SH-SY5Y (cell line): ENCODE measurements around the gene PLEKHG4B.

Experiments used
- GATA2 ChIP-seq: IDR thresholded peaks from 2 replicates; pipeline ENCODE4 v1.6.1; 2011; ENCODE audit warnings: mild to moderate bottlenecking, low read depth, low read length
- GATA3 ChIP-seq: IDR thresholded peaks from 2 replicates; pipeline ENCODE4 v1.6.1; 2011; ENCODE audit warnings: low read depth, mild to moderate bottlenecking, low read length, moderate library complexity

DNA sequence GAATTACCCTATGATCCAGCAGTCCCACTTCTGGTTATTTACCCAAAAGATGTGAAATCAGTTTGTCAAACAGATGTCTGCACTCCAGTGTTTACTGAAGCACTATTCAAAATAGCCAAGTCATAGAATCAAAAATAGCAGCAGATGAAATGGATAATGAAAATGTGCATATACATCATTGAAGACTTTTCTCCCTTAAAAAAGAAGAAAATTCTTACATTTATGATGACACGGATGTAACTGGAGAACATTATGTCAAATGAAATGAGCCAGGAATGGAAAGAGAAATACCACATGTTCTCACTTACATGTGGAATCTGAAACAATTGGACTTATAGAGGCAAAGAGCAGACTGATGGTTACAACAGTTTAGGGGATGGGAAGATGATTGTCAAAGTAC is 21.5 kb upstream of the PLEKHG4B start:
- TF ChIP-seq GATA2: no peak
- no peak for TF ChIP-seq GATA3
